Activated CD4-positive, alpha-beta T cell treated with anti-CD3 and anti-CD28 coated beads, Interleukin-2, Interleukin-4, amounts not matched to agents 100 ng/mL and 50 ng/mL, durations not matched to agents 16 hours and 8 hours (primary cell): Measurements from ENCODE around the gene ATP2B3.

Experiments used
- DNase-seq: peaks from one replicate; pipeline ENCODE4 v3.0.0-alpha.2; 2020; ENCODE audit warnings: low spot score

ATP2B3 gene

DNA sequence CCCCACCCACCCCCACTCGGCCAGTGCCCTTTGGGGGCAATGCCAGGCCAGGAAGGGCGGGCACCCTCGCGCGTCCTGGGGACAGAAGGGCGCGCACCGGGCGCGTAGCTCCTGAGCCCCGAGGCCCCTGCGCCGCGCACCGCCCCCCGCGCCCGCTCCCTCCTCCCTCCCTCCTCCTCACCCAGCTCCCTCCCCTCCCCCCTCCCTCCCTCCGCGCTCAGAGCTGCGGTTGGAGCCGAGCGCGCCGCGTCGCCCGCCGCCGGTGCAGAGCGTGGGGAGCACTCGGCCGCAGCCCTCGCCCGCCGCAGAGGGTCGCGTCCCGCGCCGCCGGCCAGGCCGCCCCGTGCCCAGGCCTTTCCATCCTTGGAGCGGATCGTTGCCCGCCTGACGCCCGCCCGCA, at the start of gene ATP2B3:
ATP2B3 (plus strand) TSS at position 220 of the 400 bp plus-strand sequence. CDS start 18,606 bp downstream, outside the sequence.
- DNase-seq = no peak

DNA sequence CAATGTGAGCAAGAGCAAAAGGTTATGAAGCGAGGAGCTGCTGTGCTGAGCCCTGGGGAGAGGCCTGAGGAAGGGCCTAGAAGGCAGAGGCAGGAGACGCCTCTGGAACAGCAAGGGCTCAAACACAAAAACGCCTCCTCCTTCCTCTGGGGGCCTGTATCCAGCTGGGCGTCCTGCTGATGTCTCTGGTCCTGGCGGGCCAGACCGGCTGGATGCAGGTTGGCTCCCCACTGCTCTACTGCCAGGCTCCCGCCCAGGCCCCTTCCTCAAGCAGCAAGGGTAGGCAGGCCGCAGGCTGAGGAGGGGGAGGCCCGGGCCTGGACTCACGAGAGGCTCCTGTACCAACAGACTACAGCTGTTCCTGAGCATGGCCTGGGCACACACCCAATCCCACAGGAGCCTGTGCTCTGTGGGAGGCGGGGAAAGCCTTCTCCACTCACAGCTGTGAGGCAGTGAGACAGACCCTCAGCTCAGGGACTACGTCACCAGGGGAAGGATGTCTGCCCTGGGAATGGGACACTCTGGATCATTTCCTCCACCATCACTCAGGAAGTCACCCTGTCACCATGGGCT, 49.3 kb upstream of the ATP2B3 start:
- no peak for DNase-seq

DNA sequence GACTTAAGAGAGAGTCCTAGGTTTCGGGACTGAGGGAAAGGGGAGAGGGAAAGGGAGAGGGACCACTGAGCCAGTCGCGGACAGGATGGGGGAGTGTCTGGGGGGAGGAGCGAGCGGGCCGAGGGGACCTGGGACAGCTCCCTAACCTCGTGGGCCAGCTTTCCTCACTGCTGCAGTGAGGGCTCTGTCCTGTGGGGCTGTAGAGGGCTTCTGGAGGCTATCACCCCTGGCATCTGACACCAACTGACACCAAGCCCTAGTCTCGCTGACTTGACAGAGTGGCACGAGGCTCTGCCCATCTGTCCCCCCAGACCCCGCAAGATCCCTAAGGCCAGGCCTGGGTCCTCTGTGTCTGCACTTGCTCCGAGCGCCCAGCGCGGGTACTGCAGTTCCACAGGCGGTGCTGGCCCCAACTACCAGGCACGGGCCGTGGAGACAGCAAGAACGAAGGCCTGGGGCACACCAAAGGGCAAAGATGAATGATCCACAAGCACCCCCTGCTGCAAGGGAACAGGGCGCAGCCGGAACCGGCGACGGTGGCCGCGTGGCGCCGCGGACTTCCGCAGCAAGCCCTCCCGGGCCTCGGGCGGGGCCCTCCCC, 47.5 kb upstream of the ATP2B3 start:
- DNase-seq = peak; percentile 27

DNA sequence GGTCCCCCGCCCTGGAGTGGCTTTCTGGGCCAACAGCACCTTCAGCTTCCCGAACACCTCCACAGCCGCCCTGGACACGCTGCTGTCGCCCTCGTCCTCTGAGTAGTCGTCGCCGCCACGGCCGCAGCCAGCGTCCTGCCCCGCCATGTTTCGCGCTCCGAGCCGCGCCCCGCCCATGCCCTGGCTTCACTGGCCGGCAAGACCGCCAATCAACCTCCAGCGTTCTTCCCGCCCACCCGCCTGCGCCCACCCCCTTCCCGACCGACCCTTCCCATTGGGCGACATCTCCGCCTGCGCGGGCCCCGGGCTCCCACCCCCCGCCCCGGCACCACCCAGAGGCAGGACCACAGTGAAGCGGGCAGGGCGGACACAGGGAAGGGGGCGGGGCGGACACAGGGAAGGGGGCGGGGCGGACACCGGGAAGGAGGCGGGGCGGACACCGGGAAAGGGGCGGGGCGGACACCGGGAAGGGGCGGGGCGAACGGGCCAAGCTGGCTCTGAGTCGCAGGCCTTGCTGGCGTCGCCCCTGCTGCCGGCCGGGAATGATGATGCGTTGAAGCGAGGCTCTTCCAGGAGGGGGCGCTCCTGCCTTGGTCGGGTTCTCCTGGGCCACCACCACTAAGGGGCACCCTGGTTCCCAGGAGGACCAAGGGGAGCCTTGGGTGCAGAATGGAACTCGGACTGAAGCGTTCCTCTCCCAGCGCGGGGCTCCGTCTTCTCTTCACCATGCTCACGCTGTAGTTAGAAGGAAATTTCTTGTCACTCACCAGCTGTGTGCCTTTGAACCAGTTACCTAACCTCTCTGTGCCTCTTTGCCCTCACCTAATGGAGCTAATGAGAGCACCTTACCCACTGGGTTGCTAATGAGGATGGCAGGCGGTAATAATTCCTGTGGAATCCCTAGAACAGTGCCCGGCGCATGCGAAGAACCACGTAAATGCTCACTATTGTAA, 46.8 kb upstream of the ATP2B3 start, which contains the start of gene HAUS7:
HAUS7 (minus strand) TSS at position 166 of the 953 bp plus-strand sequence; CDS start at position 147, 19 bp downstream.
- peak; percentile 88 for DNase-seq

GRCh38 chrX:153471663-153472280, 45.7 kb upstream of the ATP2B3 start:
- no peak for DNase-seq

GRCh38 chrX:153473126-153473525, 44.3 kb upstream of the ATP2B3 start:
- no peak for DNase-seq

DNA sequence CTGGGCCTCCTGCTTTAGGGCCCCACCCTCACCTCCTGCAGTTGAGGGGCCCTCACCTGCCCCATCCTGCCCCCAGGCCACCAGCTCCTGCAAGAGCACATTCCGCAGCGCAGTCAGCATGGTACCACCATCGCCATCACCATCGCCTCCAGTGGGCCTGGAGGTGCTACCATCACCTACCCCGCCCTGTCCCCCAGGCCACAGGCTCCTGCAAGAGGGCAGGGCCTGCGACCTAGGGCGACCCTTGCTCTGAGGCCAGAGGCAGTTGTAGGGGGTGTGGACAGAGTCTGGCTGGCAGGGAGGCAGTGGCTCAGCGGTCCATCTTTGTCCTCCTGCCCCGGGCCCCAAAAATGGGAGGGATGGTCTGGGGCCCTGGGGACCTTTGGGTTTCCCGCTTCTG, 43.2 kb upstream of the ATP2B3 start:
- DNase-seq = no peak

DNA sequence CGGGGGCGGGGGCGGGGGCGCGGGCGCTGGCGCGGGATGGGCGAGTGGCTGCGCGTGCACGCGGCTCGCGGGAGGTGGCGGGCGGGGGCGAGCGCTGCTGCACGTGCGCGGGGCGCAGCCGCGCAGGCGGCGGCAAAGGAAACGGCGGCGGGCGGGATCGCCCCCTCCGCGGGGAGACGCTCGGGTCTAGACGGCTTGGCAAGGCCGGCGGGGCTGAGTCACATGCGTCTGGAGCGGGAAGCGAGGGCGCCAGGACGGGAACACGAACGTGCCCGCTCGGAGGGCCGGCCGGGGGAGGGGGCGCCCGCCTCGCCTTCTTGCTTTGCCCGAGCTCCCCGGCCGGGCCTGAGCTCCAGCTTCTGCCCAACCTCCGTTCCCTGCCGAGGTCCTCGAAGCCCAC, 42.7 kb upstream of the ATP2B3 start:
- peak; percentile 2 for DNase-seq

GRCh38 chrX:153475271-153475670, 42.2 kb upstream of the ATP2B3 start:
- no peak for DNase-seq

DNA sequence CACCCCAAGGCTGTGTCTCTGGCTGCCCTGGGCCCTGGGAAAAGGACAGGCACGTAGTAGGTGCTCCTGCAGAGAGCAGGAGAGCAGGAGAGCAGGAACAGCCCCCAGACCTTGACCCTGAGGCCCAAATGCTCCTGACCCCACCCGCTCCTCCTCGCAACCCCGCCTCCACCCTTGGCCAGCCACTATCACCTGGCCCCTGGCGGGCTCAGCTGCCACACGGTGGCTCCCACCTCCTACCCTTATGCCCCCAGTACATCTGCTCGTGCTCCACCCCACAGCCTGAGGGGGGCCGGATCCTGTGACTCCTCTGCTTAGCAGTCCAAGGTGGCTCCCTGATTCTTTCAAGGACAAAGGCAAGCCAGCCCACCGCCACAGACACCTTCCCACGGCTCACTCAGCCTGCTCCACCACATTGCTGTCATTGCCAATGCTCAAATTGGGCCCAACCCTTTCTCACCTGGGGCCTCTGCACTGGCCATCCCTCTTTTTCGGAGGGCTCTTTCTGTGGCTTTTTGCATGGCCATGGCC, 41.6 kb upstream of the ATP2B3 start:
- DNase-seq = no peak

DNA sequence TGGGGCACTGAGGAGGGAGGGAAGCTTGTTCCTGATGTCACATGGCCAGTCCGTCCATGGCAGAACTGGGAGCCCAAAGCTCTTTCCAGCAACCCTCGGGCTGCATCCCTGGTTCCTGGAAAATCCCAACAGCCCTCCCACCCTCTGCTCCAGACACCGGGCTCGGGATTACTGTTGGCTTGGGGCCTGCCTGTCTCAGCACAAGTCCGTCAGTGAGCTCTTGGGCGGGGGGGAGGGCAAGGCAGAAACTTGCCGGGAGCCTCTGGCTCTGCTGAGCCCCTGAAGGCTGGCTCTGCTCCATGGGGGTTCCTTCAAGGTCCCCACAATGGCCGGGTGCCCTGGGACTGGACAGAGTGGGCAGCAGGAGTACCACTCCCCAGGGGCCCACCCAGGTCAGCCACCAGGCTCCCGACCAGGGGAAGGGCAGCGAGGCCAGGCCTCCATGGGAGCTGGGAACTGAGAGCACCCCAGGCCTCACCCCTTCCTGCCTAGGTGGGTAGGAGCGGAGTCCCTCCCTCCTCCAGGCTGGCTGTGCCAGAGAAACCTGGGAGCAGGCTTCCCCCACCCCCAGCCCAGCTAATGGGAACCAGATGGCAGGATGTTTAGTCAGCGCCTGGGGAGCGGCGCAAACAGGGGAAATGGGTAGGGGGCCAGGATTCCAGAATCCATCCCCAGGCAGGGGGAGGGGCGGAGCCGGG, 40.6 kb upstream of the ATP2B3 start:
- DNase-seq = no peak

DNA sequence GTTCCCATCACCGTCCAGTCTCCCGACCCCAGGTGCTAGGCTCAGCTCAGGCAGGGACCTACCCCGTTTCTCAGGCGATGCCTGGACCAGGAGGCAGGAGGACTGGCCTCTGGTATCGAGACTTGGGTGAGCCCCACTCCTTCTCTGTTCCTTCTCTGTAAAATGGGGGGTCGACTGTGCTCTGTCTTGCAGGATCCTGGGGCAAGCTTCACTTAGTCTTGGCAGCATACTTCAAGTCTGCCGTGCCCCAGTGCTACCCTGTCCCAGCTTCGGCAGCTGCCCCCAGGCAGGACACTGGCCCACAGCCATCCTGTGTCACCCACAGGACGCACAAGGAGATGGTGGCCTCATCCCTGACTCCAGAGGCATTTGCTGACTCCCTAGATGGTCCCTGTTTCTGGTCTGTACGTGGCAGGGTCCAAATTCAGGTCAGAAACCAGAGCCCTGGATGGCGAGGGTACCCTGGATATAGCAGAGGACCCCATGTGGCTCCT, 40.0 kb upstream of the ATP2B3 start:
- no peak for DNase-seq

DNA sequence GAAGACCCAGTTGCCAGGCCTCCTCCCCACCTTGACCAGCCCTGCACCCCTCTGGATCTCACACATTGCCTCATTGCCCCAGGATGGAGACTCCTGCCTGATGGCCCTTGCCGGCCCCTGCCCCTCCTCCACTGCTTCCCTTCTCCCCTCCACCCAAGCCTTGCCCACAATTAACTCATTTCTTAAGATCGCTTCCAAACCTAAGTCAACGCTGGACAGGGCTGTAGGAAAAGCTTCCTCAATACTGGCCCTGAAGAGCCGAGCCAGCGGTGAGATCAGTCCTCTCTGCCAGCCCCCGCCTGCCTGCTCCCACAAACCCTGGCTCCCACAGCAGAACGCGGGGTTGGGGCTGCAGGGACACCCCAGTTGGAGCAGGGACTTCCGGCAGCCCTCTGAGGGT, 39.5 kb upstream of the ATP2B3 start:
- no peak for DNase-seq

DNA sequence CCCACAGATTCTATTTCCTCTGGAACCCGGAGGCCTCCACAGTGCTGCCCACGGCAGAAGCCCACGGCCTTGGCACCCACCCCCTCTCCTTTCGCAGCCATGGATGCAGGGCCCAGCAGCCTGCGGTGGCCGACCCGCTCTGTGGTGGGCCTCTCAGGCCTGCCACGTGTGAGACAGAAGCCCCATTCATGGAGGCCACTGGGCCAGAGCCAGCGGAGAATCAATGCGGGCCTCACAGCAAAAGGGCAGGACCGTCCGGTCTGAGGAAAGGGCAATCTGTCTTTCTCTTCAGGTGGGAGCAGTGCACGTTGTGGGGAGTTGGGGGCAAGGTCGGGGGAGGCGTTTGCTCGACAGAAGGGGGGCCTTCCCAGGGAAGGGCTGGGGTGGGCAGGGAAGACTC, 38.7 kb upstream of the ATP2B3 start:
- DNase-seq = no peak

- no peak for DNase-seq
These were observed 36.4 kb upstream of the ATP2B3 start for GRCh38 chrX:153481043-153481442.

DNA sequence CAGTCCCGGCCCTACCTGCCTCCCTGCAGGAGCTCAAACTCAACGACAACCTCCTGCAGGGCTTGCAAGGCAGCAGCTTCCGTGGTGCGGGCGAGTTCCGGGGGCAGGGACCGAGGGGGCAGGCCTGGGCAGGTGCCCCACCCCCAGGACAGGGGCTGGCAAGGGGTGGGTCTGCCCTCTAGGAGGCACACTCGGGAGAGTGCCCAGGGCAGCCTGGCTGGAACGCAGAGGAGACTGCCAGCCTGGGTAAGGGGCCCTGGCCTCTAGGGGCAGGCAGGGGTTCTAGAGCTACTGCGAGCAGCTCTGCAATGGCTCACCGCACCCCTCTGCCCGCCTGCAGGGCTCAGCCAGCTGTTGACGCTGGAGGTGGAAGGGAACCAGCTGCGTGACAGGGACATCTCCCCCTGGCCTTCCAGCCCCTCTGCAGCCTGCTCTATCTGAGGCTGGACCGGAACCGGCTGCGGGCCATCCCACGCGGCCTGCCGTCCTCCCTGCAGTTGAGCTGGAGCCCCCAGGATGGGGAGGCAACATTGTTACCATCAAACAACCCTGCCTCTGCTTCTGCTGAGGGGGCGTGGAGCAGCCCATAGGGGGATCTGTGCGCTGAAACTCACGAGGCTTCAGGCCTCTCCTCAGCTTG, 34.9 kb upstream of the ATP2B3 start:
- DNase-seq = no peak

DNA sequence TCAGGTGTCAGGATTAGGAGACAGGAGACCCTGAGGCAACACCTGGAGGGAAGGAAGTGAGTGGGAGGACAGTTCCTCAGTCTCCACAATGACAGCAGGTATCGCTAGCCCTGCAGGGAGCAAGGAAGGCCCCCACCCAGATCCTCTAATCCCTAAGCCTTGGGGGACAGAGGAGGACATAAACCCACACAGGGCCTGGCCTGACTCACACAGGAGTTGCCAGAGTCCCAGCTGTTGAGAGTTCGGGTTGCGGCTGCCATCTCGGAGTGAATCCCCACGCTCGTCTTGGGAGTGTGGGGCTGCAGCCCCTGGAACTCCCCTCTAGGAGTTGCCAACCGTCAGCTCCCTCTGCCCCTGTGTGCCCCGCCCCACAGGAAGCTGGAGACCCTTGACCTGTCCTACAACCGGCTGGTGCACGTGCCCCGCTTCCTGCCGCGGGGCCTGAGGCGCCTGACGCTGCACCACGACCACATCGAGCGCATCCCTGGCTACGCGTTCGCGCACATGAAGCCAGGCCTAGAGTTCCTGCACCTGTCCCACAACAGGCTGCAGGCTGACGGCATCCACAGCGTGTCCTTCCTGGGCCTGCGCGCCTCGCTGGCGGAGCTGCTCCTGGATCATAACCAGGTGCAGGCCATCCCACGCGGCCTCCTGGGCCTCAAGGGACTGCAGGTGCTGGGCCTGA, 31.9 kb upstream of the ATP2B3 start:
- no peak for DNase-seq

- DNase-seq = no peak
These were observed 31.3 kb upstream of the ATP2B3 start for GRCh38 chrX:153486171-153486570.

DNA sequence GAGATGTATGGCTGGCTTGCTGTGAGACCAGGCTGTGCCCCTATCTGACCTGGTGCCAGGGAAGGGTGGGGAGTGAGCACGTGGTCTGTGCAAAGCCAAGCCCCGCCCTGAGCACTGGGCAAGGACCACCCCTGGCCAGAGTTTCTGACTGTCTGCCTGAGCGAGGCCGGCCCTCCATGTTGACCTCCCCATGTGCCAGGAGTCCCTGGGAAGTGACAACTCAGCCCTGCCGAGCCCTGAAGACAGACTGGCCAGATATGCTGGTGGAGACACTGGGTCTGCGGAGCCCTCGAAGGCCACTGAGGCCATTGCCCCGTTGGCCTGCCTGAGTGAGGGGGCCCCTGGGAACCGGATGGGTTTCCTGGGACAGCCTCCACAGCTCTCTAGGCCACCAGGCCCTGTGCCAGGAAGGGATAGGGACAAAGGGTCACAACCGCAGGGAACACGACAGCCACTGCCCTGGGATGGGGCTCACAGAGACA, 29.8 kb upstream of the ATP2B3 start:
- no peak for DNase-seq

DNA sequence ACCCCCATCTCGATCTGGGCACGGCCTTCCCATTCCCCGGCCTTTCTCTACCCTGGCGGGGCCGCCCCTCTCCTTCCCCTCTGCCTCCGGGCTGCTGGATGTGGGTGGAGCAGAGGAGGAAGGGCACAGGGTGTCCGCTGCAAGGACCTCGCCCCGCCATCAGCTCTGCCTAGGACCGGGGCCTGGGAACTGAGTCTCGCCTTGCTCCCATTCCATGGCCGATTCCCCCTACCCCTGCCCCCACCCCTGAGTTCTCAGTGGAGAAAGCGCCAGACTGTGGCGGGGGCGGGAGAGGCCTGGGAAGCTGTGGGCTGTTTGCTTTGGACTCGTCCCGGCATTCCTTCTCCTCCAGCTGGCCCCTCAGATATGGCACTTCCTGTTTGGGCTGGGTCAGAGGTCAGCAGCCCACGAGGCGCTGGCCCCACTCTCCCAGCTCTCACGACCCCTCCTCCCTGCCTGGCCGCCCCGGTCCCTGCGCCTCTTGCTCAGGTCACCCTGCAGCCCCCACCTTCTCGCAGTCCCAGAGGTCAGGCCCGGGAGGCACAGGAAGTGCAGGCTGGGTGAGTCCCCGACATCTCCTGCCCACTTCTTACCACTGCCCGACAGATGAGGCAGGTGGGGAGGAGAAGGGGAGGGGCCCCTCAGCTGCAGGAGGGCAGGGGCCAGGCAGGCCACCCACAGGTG, 29.1 kb upstream of the ATP2B3 start:
- DNase-seq = no peak
